NCI-H2107 (cell line): Measurements from ENCODE around the gene ABLIM2.
A peak's percentile ranks its signal among the peaks of the same experiment; 100 is the strongest.
"Not testable (repeated sequence)": the region's sequence is repeated elsewhere in the genome, so short reads cannot be mapped to it uniquely, and the experiment has no call there.

Source experiments
- DNase-seq: peaks from one replicate; lab custom pipeline; 2025; lab: John Stamatoyannopoulos, UW

Gene ABLIM2

DNA sequence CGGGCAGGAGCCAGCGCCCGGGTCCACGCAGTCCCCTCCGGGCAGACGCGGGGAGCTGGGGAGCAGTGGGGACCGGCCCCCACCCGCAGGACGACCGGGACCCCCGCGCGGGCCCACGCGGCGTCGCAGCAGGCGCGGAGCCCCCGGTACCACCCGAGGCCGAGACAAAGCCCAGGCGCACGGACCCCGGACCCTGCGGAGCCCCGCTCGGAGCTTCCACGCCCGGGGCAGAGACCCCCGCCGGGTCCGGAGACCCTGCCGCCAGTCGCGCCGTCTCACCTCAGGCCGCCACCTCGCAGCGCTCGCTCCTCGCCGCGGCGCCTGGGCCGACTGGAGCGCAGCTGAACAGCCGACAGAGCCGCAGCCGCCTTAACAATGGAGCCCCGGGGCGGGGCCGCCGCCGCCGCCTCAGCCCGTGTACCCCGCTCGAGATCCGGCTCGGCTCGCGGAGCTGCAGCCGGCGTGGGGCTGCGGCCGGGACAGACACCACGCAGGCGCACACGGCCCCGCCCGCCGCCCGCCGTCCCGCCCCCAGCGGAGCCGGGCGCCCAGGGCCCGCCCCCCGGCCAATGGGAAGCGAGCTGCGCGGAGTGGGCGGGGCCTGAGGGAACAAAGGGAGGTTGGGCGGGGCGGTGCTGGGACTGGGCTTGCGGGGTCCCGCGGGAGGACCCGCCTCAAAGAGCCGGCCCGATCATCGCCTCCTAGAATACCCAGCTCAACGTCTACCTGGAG is 219.1 kb downstream of the ABLIM2 start, which contains the start of gene AFAP1:
Gene AFAP1, minus strand, starts transcription at position 485 of the 732 bp plus-strand sequence. CDS start 67,783 bp downstream, outside the sequence.
- peak; percentile 46 for DNase-seq

DNA sequence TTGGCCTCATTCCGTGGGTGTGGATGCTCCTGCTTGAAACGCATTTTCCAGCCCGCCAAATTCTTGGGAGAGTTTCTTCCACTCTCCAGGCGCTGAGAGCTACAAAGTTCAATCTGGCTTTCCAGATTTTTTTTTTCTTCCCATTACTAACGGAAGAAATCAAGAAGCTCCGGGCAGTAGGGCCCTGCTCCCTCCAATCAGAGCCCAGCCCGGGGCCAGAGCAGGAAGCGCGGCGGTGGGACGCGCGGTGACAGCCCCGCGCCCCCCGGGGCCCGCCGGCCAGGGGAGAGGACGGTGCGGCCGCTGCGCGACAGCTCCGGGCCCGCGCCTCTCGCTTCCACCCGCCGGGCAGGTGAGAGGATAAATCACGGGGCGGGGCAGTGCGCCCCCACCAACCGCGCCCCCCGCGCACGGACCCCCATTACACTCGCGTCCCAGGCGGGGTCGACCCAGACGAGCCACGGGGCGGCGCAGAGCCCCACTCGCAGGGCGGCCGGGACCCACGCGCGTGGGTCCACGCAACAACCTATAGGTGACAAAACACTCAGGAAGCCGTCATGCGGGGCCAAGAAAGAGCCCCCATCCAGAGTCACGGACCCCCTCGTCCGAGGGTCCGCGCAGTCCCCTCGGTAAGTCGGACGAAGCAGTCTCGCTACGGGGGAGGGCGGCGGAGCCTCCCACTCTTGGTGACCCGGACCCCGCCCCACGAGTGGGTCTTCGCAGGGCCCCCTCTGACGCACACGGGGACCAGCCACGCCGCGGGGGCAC is 219.8 kb downstream of the ABLIM2 start:
- no peak for DNase-seq

DNA sequence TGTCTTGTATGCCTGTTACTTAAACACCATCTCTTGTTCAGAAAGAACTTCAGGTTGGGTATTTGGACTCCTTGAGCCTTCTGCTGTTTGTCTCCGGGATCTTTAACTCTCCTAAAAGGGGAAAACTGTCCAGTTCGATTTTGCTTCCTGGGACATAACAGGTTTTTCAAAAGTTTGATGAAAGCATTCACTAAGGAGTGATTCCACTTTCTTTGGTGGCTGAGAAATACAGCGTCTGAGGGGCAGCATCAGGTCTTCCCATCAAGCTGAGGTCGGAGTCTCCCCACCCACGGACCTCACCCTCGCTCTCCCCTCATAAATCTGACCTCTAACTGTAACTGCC is 220.4 kb downstream of the ABLIM2 start:
- DNase-seq: no peak

DNA sequence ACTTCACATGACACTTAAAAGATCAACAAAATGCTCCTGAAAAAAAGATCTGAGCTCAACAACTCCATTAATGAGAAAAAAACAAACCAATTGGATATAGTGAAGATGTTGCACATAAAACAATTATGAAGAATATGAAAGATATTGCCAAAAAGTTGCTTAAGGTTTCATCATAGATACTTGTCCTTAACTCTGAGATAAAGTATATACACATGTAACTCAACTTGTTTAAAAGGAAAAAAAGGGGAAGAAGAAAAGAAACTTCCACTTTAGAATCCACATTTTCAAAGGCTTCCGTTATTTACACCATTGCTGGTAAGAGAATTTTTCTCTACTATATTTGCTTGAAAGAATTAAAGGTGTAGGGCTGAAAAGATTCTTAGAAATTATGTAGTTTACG is 221.6 kb downstream of the ABLIM2 start:
- DNase-seq: no peak

DNA sequence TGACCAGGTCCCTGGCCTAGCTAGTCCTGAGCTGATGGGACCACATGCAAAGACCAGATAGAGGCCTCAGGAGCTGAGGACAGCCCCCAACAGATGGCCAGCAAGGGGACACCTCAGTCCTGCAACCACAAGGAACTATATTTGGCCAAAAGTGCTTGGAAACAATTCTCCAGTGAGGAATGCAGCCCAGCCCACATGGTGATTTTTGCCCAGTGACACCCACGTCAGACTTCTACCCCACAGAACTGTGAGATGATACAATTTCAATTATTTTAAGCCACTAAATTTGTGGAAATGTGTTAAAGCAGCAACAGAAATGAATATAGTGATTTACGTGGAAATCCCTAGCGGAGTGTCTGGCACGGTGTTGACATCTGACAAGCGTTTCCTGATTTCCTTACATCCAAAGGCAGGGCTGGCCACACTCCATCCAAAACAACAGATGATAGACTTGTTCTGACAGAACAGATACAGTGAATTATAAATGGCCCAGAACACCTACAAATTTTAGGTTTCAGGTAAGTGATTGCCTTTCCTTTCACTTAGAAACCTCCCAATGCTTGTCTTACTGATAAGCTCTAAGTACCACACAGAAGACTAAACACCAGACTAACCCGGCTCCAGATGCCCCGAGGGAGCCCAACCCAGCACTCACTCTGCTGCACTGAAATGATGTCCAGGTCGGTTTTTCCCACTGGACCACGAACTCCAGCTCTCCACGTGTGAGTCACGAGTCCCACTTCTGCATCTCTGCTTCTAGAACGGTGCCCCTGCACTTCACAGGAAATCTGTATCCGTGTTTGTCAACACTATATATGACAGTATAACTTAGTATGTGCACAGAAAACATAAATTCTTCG is 224.7 kb downstream of the ABLIM2 start:
- no peak for DNase-seq

DNA sequence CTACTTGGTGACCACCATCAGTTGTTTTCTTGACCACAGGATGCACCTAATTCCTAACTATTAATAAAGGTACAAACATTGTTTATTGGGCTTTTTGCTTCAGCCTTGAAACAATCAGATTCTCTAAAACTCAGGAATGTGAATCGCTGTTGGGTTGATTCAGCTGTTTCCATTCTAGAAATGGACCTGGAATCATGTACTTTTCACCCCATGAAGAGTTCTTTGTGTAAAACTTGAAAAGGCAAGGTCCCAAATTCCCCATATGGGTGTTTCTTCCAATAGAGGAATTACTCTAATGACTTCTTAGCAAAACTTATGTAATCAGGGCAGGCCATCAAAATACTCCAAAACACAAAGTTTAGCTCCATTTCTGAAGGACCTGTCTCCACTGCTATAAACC is 226.3 kb downstream of the ABLIM2 start:
- no peak for DNase-seq

DNA sequence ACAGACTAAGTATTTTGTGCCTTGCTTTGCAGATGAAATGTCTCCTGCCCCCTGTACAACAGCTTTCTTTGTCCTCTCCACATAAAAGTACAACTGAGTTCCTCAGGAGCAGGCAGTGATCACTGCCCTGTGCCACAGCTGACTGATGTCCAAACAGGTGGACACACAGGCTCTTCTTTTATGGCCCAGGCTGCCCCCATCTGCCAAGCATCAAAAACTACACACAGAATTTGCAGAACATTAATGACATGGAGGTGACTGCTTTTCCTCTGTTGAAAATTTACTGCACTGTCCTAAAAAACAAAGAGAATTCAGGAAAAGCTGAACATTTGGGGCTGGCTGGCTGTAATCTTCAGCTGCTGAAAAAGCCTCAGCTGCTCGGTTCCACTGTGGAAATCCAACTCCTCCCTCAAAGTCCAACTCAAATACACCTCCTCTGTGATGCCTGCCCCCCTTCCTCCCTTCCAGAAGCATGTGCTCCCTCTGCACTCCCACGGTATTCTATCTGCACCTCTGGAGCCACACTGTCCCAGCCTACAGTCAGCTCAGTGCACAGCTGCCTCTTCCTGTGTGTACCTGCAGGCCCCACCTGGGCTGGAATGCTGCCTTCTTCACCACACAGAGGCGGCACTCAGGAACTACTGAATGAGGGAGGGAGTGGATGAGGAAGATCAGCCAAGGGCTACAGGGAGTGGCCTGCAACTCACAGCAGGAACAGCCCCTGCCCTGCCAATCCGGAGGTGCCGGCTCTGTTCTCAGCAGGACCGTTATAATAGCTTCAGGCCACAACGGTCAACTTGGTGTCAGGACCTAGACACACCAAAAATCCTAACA is 229.3 kb downstream of the ABLIM2 start:
- no peak for DNase-seq

DNA sequence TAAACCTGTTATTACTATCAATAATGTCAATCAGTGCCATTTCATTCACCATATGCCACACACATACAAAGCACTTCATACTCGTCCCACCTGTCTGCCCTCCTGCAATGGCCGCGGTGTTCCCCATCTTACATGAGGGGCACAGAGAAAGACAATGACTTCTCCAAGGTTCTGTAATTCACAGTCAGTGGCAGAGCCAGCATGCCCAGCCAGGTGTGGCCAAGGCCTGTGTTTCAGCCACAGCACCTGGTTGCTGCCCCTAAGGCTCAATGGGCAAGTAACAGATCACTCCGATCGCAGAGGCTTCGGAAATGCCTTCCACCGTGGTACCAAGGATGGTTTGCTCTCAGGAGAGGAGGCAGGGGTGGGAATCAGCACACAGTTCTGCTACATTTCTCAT is 229.9 kb downstream of the ABLIM2 start:
- DNase-seq: no peak

DNA sequence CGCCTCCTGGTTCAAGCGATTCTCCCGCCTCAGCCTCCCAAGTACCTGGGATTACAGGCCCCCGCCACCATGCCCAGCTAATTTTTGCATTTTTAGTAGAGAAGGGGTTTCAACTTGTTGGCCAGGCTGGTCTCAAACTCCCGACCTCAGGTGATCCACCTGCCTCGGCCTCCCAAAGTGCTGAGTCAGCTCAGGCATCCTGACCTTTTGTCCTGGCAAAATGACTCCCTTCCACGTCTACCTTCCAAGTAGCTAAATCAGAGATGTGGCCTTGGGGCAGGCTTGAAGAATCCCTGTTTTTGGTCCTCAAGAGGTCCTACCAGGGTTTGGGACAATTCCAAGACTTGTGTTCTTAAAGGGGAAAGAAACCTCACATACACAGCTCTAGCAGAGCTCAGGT is 231.8 kb downstream of the ABLIM2 start:
- DNase-seq: no peak

DNA sequence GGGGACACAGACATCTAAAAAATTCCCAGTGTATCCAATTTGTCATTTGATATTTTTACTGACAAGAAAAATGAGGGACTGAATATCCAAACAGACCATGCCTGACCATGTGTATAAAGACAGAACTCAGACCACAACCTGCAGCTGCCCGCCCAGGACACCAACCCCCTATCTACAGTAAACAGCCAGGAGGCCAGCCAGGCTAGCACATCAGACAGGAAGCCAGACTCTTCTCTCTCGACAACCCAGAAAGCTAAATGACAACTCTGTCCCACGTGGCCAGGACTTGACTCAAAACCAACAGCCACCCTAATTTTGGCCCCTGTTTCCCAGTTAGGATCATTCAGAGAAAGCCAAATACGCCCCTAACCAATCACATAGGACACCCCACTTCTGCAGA is 234.0 kb downstream of the ABLIM2 start:
- no peak for DNase-seq

DNA sequence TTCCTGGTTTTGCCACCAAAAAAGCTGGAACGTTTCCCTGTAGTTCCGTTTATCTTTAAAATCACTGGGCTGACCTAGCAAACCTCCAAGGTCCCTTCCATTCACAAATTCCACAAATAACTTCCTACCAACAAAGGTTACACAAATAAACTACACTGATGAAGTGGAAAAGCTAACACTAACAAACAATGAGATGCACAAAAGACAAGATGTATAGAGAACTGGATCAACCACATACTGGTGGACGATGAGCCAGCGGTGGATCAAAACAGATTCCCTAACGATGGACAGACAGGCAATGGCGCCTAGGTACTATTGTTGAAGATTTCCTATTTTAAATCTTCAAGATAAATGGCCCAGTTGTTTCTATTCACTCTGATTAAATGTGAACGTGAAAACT is 234.4 kb downstream of the ABLIM2 start:
- DNase-seq: no peak

DNA sequence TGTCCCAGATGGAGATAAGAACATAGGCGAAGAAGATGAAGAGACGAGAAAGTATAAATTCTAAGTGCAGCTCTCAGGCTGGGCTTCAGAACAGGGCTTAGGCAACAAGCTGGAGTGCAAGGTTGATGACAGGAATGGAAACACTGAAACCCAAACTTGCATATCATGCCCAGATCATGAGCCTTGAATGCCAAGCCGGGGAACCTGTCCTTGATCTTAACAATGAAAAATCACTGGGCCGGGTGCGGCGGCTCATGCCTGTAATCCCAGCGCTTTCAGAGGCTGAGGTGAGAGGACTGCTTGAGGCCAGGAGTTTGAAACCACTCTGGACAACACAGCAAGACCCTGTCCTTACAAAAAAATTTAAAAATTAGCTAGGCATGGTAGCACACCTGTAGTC is 236.1 kb downstream of the ABLIM2 start:
- DNase-seq: no peak

DNA sequence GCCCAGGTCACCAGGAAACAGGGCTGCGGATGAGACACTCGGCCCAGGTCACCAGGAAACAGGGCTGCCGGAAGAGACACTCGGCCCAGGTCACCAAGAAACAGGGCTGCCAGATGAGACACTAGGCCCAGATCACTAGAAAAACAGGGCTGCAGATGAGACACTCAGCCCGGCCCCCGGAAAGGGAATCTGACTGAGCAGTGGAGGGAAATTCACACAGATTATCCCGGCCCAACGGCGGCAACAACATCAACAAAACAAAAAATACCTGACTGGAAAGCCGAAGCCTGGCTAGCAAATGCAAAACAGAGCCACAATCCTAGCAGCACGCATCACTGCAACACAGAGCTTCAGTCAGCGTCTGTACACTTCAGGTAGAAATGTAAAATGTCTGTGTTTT is 239.6 kb downstream of the ABLIM2 start:
- no peak for DNase-seq

DNA sequence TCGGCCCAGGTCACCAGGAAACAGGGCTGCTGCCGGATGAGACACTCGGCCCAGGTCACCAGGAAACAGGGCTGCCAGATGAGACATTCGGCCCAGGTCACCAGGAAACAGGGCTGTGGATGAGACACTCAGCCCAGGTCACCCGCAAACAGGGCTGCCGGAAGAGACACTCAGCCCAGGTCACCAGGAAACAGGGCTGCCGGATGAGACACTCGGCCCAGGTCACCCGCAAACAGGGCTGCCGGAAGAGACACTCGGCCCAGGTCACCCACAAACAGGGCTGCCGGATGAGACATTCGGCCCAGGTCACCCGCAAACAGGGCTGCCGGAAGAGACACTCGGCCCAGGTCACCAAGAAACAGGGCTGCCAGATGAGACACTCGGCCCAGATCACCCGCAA is 240.4 kb downstream of the ABLIM2 start:
- not testable (repeated sequence) for DNase-seq

DNA sequence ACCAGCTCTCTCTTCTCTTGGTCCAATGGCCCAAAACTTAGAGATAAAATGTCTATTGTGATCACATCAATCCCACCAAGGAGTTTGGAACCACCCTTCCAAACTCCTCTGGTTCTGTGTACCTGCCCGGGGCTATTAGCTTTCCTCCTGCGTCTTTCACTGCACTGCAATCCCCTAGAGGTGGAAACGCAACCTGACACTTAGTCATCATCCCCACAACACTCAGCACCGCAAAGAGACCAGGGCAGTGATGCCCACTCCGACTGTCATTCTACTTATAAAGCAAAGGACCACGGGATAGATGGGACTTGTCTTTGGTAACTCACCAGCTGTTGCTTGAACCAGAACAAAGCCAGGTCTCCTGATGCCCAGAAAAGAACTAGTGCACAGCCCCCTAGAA is 240.9 kb downstream of the ABLIM2 start:
- peak; percentile 7 for DNase-seq

DNA sequence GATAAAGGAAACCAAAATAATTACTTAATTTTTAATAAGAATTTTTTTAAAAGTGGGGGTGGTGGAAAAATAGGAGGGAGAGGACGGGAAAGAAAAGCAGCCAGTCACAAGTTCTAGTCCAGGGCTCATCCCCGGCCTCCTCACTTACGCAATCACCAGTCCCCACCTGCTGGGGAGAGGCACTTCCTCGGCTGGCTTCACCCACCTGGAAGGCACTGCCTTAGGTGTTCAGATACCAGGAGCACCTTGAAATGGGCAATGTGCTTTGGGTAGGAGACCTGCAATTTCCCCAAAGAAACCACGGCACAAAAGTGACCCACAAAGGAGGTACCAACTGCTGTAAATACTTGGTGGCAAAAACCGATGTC is 242.8 kb downstream of the ABLIM2 start:
- no peak for DNase-seq
